DOHH2 (cell line): Measurements from ENCODE around the gene COMT.

Experiments
- H3F3A ChIP-seq: fragments of 200-600 bp; sonication (generic), shearing (Covaris generic); 2 replicates; pipeline ENCODE4 v1.6.0; 2016; ENCODE audit warnings: antibody characterized with exemption, mild to moderate bottlenecking; ENCODE audit not compliant: control insufficient read depth, insufficient read depth
- H3K27ac ChIP-seq: fragments of 200-600 bp; sonication (generic); 2 replicates; pipeline ENCODE4 v1.5.1; 2014; ENCODE audit warnings: low read depth, mild to moderate bottlenecking, low read length, moderate library complexity
- H3K27me3 ChIP-seq: fragments of 200-600 bp; sonication (generic); 2 replicates; pipeline ENCODE4 v1.6.1; 2014; ENCODE audit warnings: mild to moderate bottlenecking, low read length, mixed read lengths; ENCODE audit not compliant: control insufficient read depth
- H3K36me3 ChIP-seq: fragments of 200-600 bp; sonication (generic); 2 replicates; pipeline ENCODE4 v1.6.1; 2014; ENCODE audit warnings: mild to moderate bottlenecking, low read length, moderate library complexity, mixed read lengths; ENCODE audit not compliant: control insufficient read depth
- H3K4me1 ChIP-seq: fragments of 200-600 bp; sonication (generic); 2 replicates; pipeline ENCODE4 v1.6.1; 2014; ENCODE audit warnings: mild to moderate bottlenecking, low read length, mixed read lengths; ENCODE audit not compliant: control insufficient read depth
- H3K4me2 ChIP-seq: fragments of 200-600 bp; sonication (generic); 2 replicates; pipeline ENCODE4 v1.6.0; 2014; ENCODE audit warnings: mild to moderate bottlenecking, low read length, moderate library complexity
- H3K4me3 ChIP-seq: fragments of 200-600 bp; sonication (generic); 2 replicates; pipeline ENCODE4 v1.5.1; 2014; ENCODE audit warnings: mild to moderate bottlenecking, low read length, mixed read lengths
- H3K79me2 ChIP-seq: fragments of 200-600 bp; sonication (generic); 2 replicates; pipeline ENCODE4 v1.6.1; 2014; ENCODE audit warnings: mild to moderate bottlenecking, low read length, mixed read lengths; ENCODE audit not compliant: control insufficient read depth
- H3K9me2 ChIP-seq: fragments of 200-600 bp; sonication (generic); replicated peaks from 2 replicates; pipeline ENCODE4 v1.6.1; 2014; ENCODE audit warnings: mild to moderate bottlenecking, low read length, mixed read lengths; ENCODE audit not compliant: control insufficient read depth
- H3K9me3 ChIP-seq: fragments of 200-600 bp; sonication (generic); 2 replicates; pipeline ENCODE4 v1.6.1; 2014; ENCODE audit warnings: antibody characterized with exemption, low read length, mixed read lengths; ENCODE audit not compliant: control insufficient read depth, insufficient read depth
- H4K20me1 ChIP-seq: fragments of 200-600 bp; sonication (generic); 2 replicates; pipeline ENCODE4 v1.6.0; 2014; ENCODE audit warnings: low read depth, mild to moderate bottlenecking, antibody characterized with exemption, low read length, moderate library complexity; ENCODE audit not compliant: control insufficient read depth, insufficient read depth
- CTCF ChIP-seq: fragments of 200-600 bp; sonication (generic); IDR thresholded peaks from one replicate; pipeline ENCODE4 v1.5.1; 2014; ENCODE audit warnings: antibody characterized with exemption, mild to moderate bottlenecking, low read depth, low read length; ENCODE audit not compliant: poor library complexity, severe bottlenecking
- EZH2phosphoT487 ChIP-seq: fragments of 200-600 bp; sonication (generic); IDR thresholded peaks from 2 replicates; pipeline ENCODE4 v1.6.1; 2017; ENCODE audit warnings: borderline replicate concordance, mild to moderate bottlenecking, antibody characterized with exemption, low read length, moderate library complexity, mixed read lengths

The COMT gene

GRCh38 chr22:19900707-19901436 is 40.7 kb upstream of the COMT start:
- TF ChIP-seq CTCF: no peak
- TF ChIP-seq EZH2phosphoT487: no peak
- Histone ChIP-seq H3K36me3 (no peaks in the 10 kb centered on the region), H3K9me3 (no peaks in the 10 kb centered on the region), H3F3A (0 out of 2 replicates have a peak, but pooled peaks cover 2% of the 10 kb centered on the region), H4K20me1 (no peaks in the 10 kb centered on the region), H3K27me3 (no peaks in the 10 kb centered on the region), H3K4me2 (no peak overlapping the region; the same call in 1 of the 2 replicates), H3K9me2 (no peaks in the 10 kb centered on the region), H3K27ac (no peak overlapping the region), H3K79me2 (no peaks in the 10 kb centered on the region), H3K4me1 (peaks cover 29% of the 10 kb centered on the region), H3K4me3 (no peak overlapping the region)

GRCh38 chr22:19901577-19902244 is 39.9 kb upstream of the COMT start:
- H4K20me1 ChIP-seq: no peaks in the 10 kb centered on the region
- no peak overlapping the region for H3K4me3 ChIP-seq
- no peaks in the 10 kb centered on the region for H3K27me3 ChIP-seq
- no peaks in the 10 kb centered on the region for H3K79me2 ChIP-seq
- no peak overlapping the region for H3K27ac ChIP-seq
- H3K9me3 ChIP-seq: no peaks in the 10 kb centered on the region
- H3K4me1 ChIP-seq: peaks cover 21% of the 10 kb centered on the region
- H3K9me2 ChIP-seq: no peaks in the 10 kb centered on the region
- H3K36me3 ChIP-seq: no peaks in the 10 kb centered on the region
- 0 out of 2 replicates have a peak, but pooled peaks cover 5% of the 10 kb centered on the region for H3F3A ChIP-seq
- TF ChIP-seq CTCF (no peak), EZH2phosphoT487 (no peak)
- H3K4me2 ChIP-seq: no peak overlapping the region

- Histone ChIP-seq H3K27me3 (no peaks in the 10 kb centered on the region), H3K27ac (no peak overlapping the region), H3K9me3 (no peaks in the 10 kb centered on the region), H3F3A (0 out of 2 replicates have a peak, but pooled peaks cover 5% of the 10 kb centered on the region), H3K4me1 (peaks cover 16% of the 10 kb centered on the region), H3K4me2 (no peak overlapping the region), H3K79me2 (no peaks in the 10 kb centered on the region), H3K9me2 (no peaks in the 10 kb centered on the region), H4K20me1 (no peaks in the 10 kb centered on the region), H3K36me3 (no peaks in the 10 kb centered on the region), H3K4me3 (no peak overlapping the region)
- no peak for TF ChIP-seq CTCF
Measured at GRCh38 chr22:19902245-19902715, 39.3 kb upstream of the COMT start.
